OCI-LY7 (cell line): ENCODE data around the gene PCGF3.

Experiments used
- CTCF ChIP-seq: fragments of 200-600 bp; sonication (generic); conservative IDR thresholded peaks from 2 replicates; pipeline ENCODE4 v1.5.1; 2014; ENCODE audit warnings: mild to moderate bottlenecking, antibody characterized with exemption, low read length, moderate library complexity, mixed read lengths
- EZH2phosphoT487 ChIP-seq: fragments of 200-600 bp; sonication (generic); IDR thresholded peaks from 2 replicates; pipeline ENCODE4 v1.6.1; 2018; ENCODE audit warnings: low read depth, borderline replicate concordance, mild to moderate bottlenecking, mixed run types, antibody characterized with exemption, low read length, moderate library complexity, mixed read lengths

GRCh38 chr4:732486-732885 is 26.9 kb downstream of the PCGF3 start:
- TF ChIP-seq CTCF, result no peak
- no peak for TF ChIP-seq EZH2phosphoT487
